GM12878 (cell line): ENCODE data around the gene TRAPPC2B. TPM values are rescaled to one million over a fixed set of nuclear protein-coding genes. Genes with fewer than 3 reads are reported as not detected.

Experiments used
- ATAC-seq: fragments of 200-7000 bp; cut with Tn5 transposase; 3 replicates; pipeline ENCODE4 v1.9.1; 2020; ENCODE audit warnings: mild to moderate bottlenecking, moderate library complexity
- BruUV-seq: library from RNA; stranded (reverse); fragments of 400-500 nt; replicated peaks from 2 replicates; lab custom pipeline; 2021; lab: Mats Ljungman, UMichigan
- CTCF ChIA-PET: fragments of 300-600 bp; sonication (Branson Sonifier 250); formaldehyde crosslinking; extraction: SDS; loops from one replicate; lab custom pipeline; 2021; ENCODE audit warnings: inconsistent platforms; lab: Yijun Ruan, JAX
- POLR2A ChIA-PET: fragments of 350-600 bp; formaldehyde crosslinking; extraction: SDS; loops from one replicate; lab custom pipeline; 2021; ENCODE audit warnings: inconsistent platforms; lab: Charles Lee
- RAD21 ChIA-PET: fragments of 300-600 bp; sonication (Branson Sonifier 250); formaldehyde crosslinking; loops from one replicate; lab custom pipeline; 2023; ENCODE audit warnings: antibody characterized with exemption; ENCODE audit not compliant: unreplicated experiment; lab: Charles Lee
- SMC1A ChIA-PET: fragments of 300-600 bp; sonication (Branson Sonifier 250); formaldehyde crosslinking; loops from one replicate; lab custom pipeline; 2023; ENCODE audit not compliant: unreplicated experiment, uncharacterized antibody; lab: Charles Lee
- DNase-seq: peaks from one replicate; pipeline ENCODE4 v3.0.0-alpha.2; 2011; ENCODE audit warnings: low read depth, low spot score
- FAIRE-seq: peaks from 3 replicates; lab custom pipeline; 2011; peaks lifted over from hg19 to GRCh38; lab: Jason Lieb, UNC
- H2AFZ ChIP-seq: 2 replicates; pipeline ENCODE4 v1.6.0; 2011; ENCODE audit warnings: low read depth, low read length, control low read depth; ENCODE audit not compliant: control insufficient read depth
- H3K27ac ChIP-seq: 2 replicates; pipeline ENCODE4 v1.5.1; 2011; ENCODE audit warnings: control low read depth; ENCODE audit not compliant: control insufficient read depth, insufficient read depth
- H3K27me3 ChIP-seq, 2 experiments: replicated peaks in 1 of 2; 2 replicates each; pipeline versions ENCODE4 v1.6.0 to v1.6.1; 2011; ENCODE audit warnings: low read length in 1 of 2; ENCODE audit not compliant: control insufficient read depth in 2 of 2, insufficient read depth in 2 of 2
- H3K36me3 ChIP-seq, 2 experiments: 2 replicates each; pipeline ENCODE4 v1.5.1; 2011; ENCODE audit warnings: low read length in 1 of 2; ENCODE audit not compliant: control insufficient read depth in 2 of 2, insufficient read depth in 2 of 2
- H3K4me1 ChIP-seq: 2 replicates; pipeline ENCODE4 v1.6.1; 2011; ENCODE audit warnings: mild to moderate bottlenecking, low read length, moderate library complexity, mixed read lengths; ENCODE audit not compliant: control insufficient read depth, insufficient read depth
- H3K4me2 ChIP-seq: 2 replicates; pipeline ENCODE4 v1.6.0; 2011; ENCODE audit warnings: control low read depth; ENCODE audit not compliant: control insufficient read depth, insufficient read depth
- H3K4me3 ChIP-seq: fragments of 200-600 bp; sonication (generic); 2 replicates; pipeline ENCODE4 v1.5.1; 2016
- H3K79me2 ChIP-seq: 2 replicates; pipeline ENCODE4 v1.6.0; 2011; ENCODE audit warnings: low read length; ENCODE audit not compliant: control insufficient read depth, insufficient read depth
- H3K9ac ChIP-seq: 2 replicates; pipeline ENCODE4 v1.8.0; 2011; ENCODE audit warnings: low read length, control low read depth, mixed read lengths; ENCODE audit not compliant: control insufficient read depth, insufficient read depth
- H3K9me3 ChIP-seq: replicated peaks from 3 replicates; pipeline ENCODE4 v1.5.1; 2011; ENCODE audit warnings: mild to moderate bottlenecking, low read length; ENCODE audit not compliant: control insufficient read depth, insufficient read depth
- H4K20me1 ChIP-seq: 2 replicates; pipeline ENCODE4 v1.6.0; 2011; ENCODE audit not compliant: control insufficient read depth, insufficient read depth
- CEBPB ChIP-seq, 2 experiments: fragments of 150-350 bp in 1 of 2; IDR thresholded peaks; 2 replicates each; pipeline ENCODE4 v1.6.1; 2012 to 2014; ENCODE audit warnings: low read depth in 2 of 2, low read length in 2 of 2, borderline replicate concordance in 1 of 2, inconsistent platforms in 1 of 2
- EGR1 ChIP-seq, 2 experiments: IDR thresholded peaks; 1 replicate in 1 of 2; 2 replicates in 1 of 2; pipeline ENCODE4 v1.6.1; 2011 to 2012; ENCODE audit warnings: low read depth in 2 of 2, low read length in 2 of 2, borderline replicate concordance in 1 of 2, mild to moderate bottlenecking in 1 of 2, moderate library complexity in 1 of 2
- HCFC1 ChIP-seq: fragments of 150-350 bp; IDR thresholded peaks from 2 replicates; pipeline ENCODE4 v1.6.1; 2014; ENCODE audit warnings: low read length
- IKZF1 ChIP-seq: fragments of 450-650 bp; conservative IDR thresholded peaks from 2 replicates; pipeline ENCODE4 v1.6.1; 2017; ENCODE audit warnings: antibody characterized with exemption, mild to moderate bottlenecking
- IRF3 ChIP-seq: fragments of 450-650 bp; IDR thresholded peaks from 2 replicates; pipeline ENCODE4 v1.6.1; 2014; ENCODE audit warnings: mild to moderate bottlenecking
- IRF4 ChIP-seq: IDR thresholded peaks from 2 replicates; pipeline ENCODE4 v1.6.1; 2011; ENCODE audit warnings: low read depth, low read length
- NBN ChIP-seq: fragments of 450-650 bp; IDR thresholded peaks from 2 replicates; pipeline ENCODE4 v1.6.1; 2016
- PML ChIP-seq: IDR thresholded peaks from 2 replicates; pipeline ENCODE4 v1.6.1; 2012; ENCODE audit warnings: low read length, inconsistent platforms
- SIX5 ChIP-seq: IDR thresholded peaks from 2 replicates; pipeline ENCODE4 v1.6.1; 2011; ENCODE audit warnings: mild to moderate bottlenecking, low read depth, low read length, moderate library complexity; ENCODE audit not compliant: severe bottlenecking
- TARDBP ChIP-seq: IDR thresholded peaks from 2 replicates; pipeline ENCODE4 v1.6.1; 2016; ENCODE audit warnings: borderline replicate concordance
- ZNF592 ChIP-seq: fragments of 450-650 bp; IDR thresholded peaks from 2 replicates; pipeline ENCODE4 v1.6.1; 2017; ENCODE audit warnings: mild to moderate bottlenecking, moderate library complexity
- WGBS: methylation state at CpG from one replicate; pipeline ENCODE4 v1.1.6; 2016; ENCODE audit warnings: low lambda C conversion rate; ENCODE audit not compliant: insufficient replicate concordance, insufficient coverage; ENCODE audit errors: missing lambda C conversion rate; 5-methylcytosine and 5-hydroxymethylcytosine counted together
- in situ Hi-C: fragments of 300-500 bp; cut with MboI; formaldehyde crosslinking; loops from 9 replicates; pipeline ENCODE4 v1.14.3; 2018; ENCODE audit warnings: mixed read lengths
- intact Hi-C: fragments of 100-400 bp; cut with micrococcal nuclease; formaldehyde crosslinking; loops from one replicate; pipeline ENCODE4 v1.14.2; 2022; ENCODE audit not compliant: unreplicated experiment
- polyA plus RNA-seq, 11 experiments: library from polyadenylated mRNA; depleted of rRNA in 4 of 11; unstranded in 6 of 11; stranded (reverse) in 5 of 11; fragments of >200 nt; fragmentation: Nextera tagmentation in 4 of 11; fragmentation: Illumina TruSeq in 1 of 11; extraction: Ambion mirVana in 4 of 11; extraction: Trizol in 1 of 11; gene quantifications; 1 replicate in 1 of 11; 2 replicates in 10 of 11; pipeline versions ENCODE4 v1.2.1 to v1.2.3, GENCODE V29; 2011 to 2016; ENCODE audit warnings: inconsistent platforms in 2 of 11, missing spikeins in 2 of 11, low read depth in 1 of 11
- total RNA-seq, 4 experiments: library from RNA; depleted of rRNA in 3 of 4; stranded (reverse); fragments of >200 nt in 3 of 4; fragmentation: Illumina TruSeq in 1 of 4; extraction: Trizol in 1 of 4; gene quantifications; 2 replicates each; pipeline versions ENCODE4 v1.2.1 to v1.2.3, GENCODE V29; 2013 to 2021

TRAPPC2B gene
- total and polyA plus RNA-seq, 10 of the 15 experiments (the other 5 are each of a cell fraction or from before 2014, with no cell fraction given): 10.6 to 86.4 (median 25.6) TPM

GRCh38 chr19:57380923-57381322 is 17.6 kb downstream of the TRAPPC2B start:
- ATAC-seq (no peak), DNase-seq (no peak), FAIRE-seq (no peak)
- Histone ChIP-seq H3K9me3 (peaks cover 16% of the 10 kb centered on the region), H2AFZ (no peak overlapping the region), H3K27me3 (no peaks in the 10 kb centered on the region), H3K27ac (no peak overlapping the region), H3K4me3 (no peak overlapping the region), H4K20me1 (no peaks in the 10 kb centered on the region), H3K79me2 (no peaks in the 10 kb centered on the region), H3K4me2 (no peak overlapping the region), H3K36me3 (peaks cover 0 to 3% of the 10 kb centered on the region in 2 experiments; a peak in 1 of 4 replicates), H3K9ac (no peak overlapping the region), H3K4me1 (no peaks in the 10 kb centered on the region)
- ChIA-PET SMC1A (interaction anchor here (1.2 to 1.6 kb wide), 2 partner anchors 8 to 18 kb away, joined by 3 to 7 read pairs; partner anchors contain the start of genes TRAPPC2B, ZNF547 and ZNF548), CTCF (no interaction called here), POLR2A (no interaction called here), RAD21 (interaction anchor here (1.2 kb wide), 1 partner anchor 9 kb away, joined by 5 read pairs; the partner anchor contains the start of gene ZNF548)
- in situ Hi-C loops: no loop called here
- no TSS peak for BruUV-seq
- intact Hi-C loops: no loop called here
- TF ChIP-seq PML (no peak), HCFC1 (no peak), TARDBP (no peak), NBN (no peak), IRF4 (no peak)

GRCh38 chr19:57382806-57383488 is 19.6 kb downstream of the TRAPPC2B start:
- H3K9ac ChIP-seq: no peak overlapping the region
- no TSS peak for BruUV-seq
- ChIA-PET CTCF (interaction anchor here (0.6 to 1.5 kb wide), 2 partner anchors 15 to 18 kb away, joined by 4 read pairs; no protein-coding TSS in a partner anchor), POLR2A (interaction anchor here (0.7 kb wide), 1 partner anchor 1162 kb away, joined by 3 read pairs; no protein-coding TSS in a partner anchor), RAD21 (no interaction called here), SMC1A (no interaction called here)
- DNase-seq (no peak), ATAC-seq (no peak), FAIRE-seq (no peak)
- H3K4me1 ChIP-seq: no peaks in the 10 kb centered on the region
- H3K27me3 ChIP-seq: no peaks in the 10 kb centered on the region
- peaks cover 6% of the 10 kb centered on the region; the same call in 2 of the 3 replicates for H3K9me3 ChIP-seq
- intact Hi-C loops (no loop called here), in situ Hi-C loops (no loop called here)
- no peak overlapping the region for H3K4me3 ChIP-seq
- H3K4me2 ChIP-seq: no peak overlapping the region
- H3K79me2 ChIP-seq: no peaks in the 10 kb centered on the region
- H3K27ac ChIP-seq: no peak overlapping the region
- no peaks in the 10 kb centered on the region for H3K36me3 ChIP-seq
- 64% methylated on average over 7 of the region's 7 CpGs for WGBS
- H2AFZ ChIP-seq: no peak overlapping the region
- H4K20me1 ChIP-seq: no peaks in the 10 kb centered on the region
- TF ChIP-seq IKZF1: no peak
- TF ChIP-seq ZNF592: no peak
- TF ChIP-seq IRF3: no peak
- TF ChIP-seq SIX5: no peak
- TF ChIP-seq HCFC1: no peak
- no peak for TF ChIP-seq CEBPB (IDR thresholded peaks at IDR 0.05; ENCODE audit: borderline replicate concordance in 1 of 2, low read depth in 2 of 2, low read length in 2 of 2)
- TF ChIP-seq EGR1 (IDR thresholded peaks at IDR 0.05; ENCODE audit: borderline replicate concordance in 1 of 2, low read depth in 2 of 2, low read length in 2 of 2): no peak
